A375 (cell line): Measurements from ENCODE around the gene SH3RF2. TPM values are rescaled to one million over a fixed set of nuclear protein-coding genes. Genes with fewer than 3 reads are reported as not detected.

Source experiments
- total RNA-seq: library from RNA; depleted of rRNA; stranded (reverse); fragments of >200 nt; shearing (Covaris generic); gene quantifications from 2 replicates; pipeline ENCODE4 v1.2.3, GENCODE V29; 2014; rRNA removed

The SH3RF2 gene
- 0.15 and 0.58 TPM in 2 replicates for total RNA-seq

GRCh38 chr5:145936401-145937131, at the start of gene SH3RF2:
TSS of gene SH3RF2 (plus strand) at chr5:145936578. CDS start at chr5:145937929, 1,351 bp downstream.

GRCh38 chr5:146105477-146105876, 169.1 kb downstream of the SH3RF2 start, which contains the start of gene PLAC8L1:
TSS of gene PLAC8L1 (minus strand) at chr5:146105577. CDS start at chr5:146104311, 1,266 bp downstream.

Other genes starting within 250 kb of the SH3RF2 start
- 13.3 and 15.2 TPM in 2 replicates for gene PRELID2, start 101.2 kb upstream of the SH3RF2 start, total RNA-seq
- gene GRXCR2, start 63.6 kb upstream of the SH3RF2 start, total RNA-seq: not detected in 2 replicates
- gene PLAC8L1, start 169.0 kb downstream of the SH3RF2 start, total RNA-seq: 0.19 and 0.34 TPM in 2 replicates
- gene LARS1, start 246.1 kb downstream of the SH3RF2 start, total RNA-seq: 187 and 217 TPM in 2 replicates